Chondrocyte (in vitro differentiated cells): ENCODE data around the gene FYCO1. TPM values are rescaled to one million over a fixed set of nuclear protein-coding genes. Genes with fewer than 3 reads are reported as not detected.

Experiments used
- DNase-seq: peaks from one replicate; pipeline ENCODE4 v3.0.0; 2021; ENCODE audit warnings: mixed read lengths, low spot score
- H3K27ac Mint-ChIP-seq: one replicate; pipeline ENCODE4 v1.8.0; 2021; ENCODE audit warnings: mild to moderate bottlenecking, moderate library complexity, mixed read lengths; ENCODE audit not compliant: unreplicated experiment
- H3K27me3 Mint-ChIP-seq: 2 replicates; pipeline ENCODE4 v1.8.0; 2021; ENCODE audit warnings: low read depth, mixed read lengths
- H3K36me3 Mint-ChIP-seq: 2 replicates; pipeline ENCODE4 v1.8.0; 2021; ENCODE audit warnings: low read depth, mixed read lengths
- H3K4me1 Mint-ChIP-seq: 2 replicates; pipeline ENCODE4 v1.8.0; 2021; ENCODE audit warnings: low read depth, mild to moderate bottlenecking, mixed read lengths
- H3K4me3 Mint-ChIP-seq: one replicate; pipeline ENCODE4 v1.8.0; 2021; ENCODE audit warnings: mild to moderate bottlenecking, moderate library complexity, mixed read lengths; ENCODE audit not compliant: unreplicated experiment
- H3K9me3 Mint-ChIP-seq: 2 replicates; pipeline ENCODE4 v1.8.0; 2021; ENCODE audit warnings: low read depth, mixed read lengths
- CTCF ChIP-seq: fragments of 200-600 bp; sonication (generic); IDR thresholded peaks from 2 replicates; pipeline ENCODE4 v1.5.0; 2021; ENCODE audit warnings: antibody characterized with exemption, mild to moderate bottlenecking, moderate library complexity
- total RNA-seq: library from RNA; stranded (reverse); gene quantifications from 3 replicates; pipeline ENCODE4 v1.2.1, GENCODE V29; 2021

The FYCO1 gene
- total RNA-seq, 1 donor from 2014 or later: 31.6 TPM

DNA sequence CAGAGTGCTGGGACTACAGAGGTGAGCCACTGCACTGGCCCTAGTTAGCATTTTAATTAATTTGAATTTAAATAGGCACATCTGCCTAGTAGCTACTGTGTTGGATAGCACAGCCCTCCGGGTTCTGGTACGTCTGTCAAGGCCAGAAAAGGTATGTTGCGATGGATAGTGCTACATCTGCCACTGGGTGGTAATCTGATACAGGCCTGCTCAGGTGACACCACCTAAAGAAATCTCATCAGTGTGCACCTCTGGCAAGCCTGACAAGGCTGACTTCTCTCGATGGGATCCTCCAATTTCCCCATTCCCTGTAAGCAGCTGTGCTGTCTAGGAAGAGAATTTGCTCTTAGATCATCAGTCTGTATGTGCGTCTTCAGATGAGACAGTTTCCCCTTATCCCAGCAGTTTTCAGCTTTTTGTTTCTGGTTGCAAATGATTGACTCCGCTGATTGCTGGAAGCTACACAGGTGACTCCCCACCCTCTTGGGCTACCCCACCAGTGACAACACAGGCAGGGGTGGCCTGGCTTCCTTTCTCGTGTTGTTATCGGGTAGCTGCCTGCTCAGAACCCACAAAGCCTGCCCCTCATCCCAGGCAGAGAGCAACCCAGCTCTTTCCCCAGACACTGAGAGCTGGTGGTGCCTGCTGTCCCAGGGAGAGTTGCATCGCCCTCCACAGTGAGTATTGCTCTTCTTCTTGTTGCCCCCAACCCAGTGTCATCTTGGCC is 109.5 kb downstream of the FYCO1 start, which contains the start of gene CCR9:
Gene CCR9 (plus strand): TSS at position 565 of the 727 bp plus-strand sequence. CDS start 8,391 bp downstream, outside the sequence.
- H3K9me3 Mint-ChIP-seq: no peaks in the 10 kb centered on the region
- peaks cover 3% of the 10 kb centered on the region for H3K4me1 Mint-ChIP-seq
- H3K27ac Mint-ChIP-seq: no peak within 1 kb of the TSS
- no peak within 1 kb of the TSS for H3K4me3 Mint-ChIP-seq
- DNase-seq: no peak
- no peak for TF ChIP-seq CTCF
- H3K36me3 Mint-ChIP-seq: no peaks in the 10 kb centered on the region
- peaks cover 26% of the 10 kb centered on the region for H3K27me3 Mint-ChIP-seq

DNA sequence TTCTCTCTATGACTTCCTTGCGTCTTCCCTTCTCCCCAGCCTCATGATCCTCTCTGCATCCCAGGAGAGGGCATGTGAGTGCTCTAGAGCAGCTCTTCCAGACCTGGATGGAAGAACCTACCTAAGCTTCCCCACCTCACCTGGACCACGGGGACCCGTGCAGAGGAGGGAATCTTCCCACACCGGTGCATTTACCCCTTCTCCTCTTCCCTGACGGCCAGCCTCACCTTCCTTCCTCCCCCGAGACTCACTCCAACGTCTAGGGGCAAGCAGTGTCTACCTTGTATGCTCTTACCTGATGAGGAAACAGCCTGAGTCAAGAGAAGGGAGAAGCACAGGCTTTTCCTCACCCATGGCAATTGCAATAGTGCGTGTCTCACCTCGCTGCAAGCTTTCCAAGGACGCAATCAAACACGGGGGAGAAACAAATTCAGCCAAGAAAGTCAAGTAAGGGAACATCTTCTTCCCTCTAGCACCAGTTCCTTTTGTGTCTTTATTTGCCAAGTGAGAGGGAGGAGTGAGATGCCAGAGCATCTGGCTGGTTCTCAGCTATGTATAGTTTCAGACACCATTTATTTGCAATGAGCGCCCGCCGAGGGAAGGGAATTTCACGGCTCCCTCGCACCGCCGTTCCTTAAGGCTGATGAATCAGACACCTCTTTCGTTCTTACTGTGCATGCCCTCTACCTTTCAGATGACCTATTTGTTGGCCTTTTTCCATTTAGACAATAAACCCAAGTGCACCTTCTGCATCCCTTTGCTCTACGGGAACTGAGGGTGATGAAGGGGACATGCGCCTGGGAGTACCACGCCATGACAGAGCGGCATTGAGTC is 111.0 kb downstream of the FYCO1 start:
- Mint-ChIP-seq H3K4me3 (no peak overlapping the region), H3K9me3 (no peaks in the 10 kb centered on the region), H3K36me3 (no peaks in the 10 kb centered on the region), H3K27me3 (peaks cover 28% of the 10 kb centered on the region), H3K27ac (no peak overlapping the region), H3K4me1 (no peaks in the 10 kb centered on the region)
- no peak for DNase-seq
- TF ChIP-seq CTCF: no peak

DNA sequence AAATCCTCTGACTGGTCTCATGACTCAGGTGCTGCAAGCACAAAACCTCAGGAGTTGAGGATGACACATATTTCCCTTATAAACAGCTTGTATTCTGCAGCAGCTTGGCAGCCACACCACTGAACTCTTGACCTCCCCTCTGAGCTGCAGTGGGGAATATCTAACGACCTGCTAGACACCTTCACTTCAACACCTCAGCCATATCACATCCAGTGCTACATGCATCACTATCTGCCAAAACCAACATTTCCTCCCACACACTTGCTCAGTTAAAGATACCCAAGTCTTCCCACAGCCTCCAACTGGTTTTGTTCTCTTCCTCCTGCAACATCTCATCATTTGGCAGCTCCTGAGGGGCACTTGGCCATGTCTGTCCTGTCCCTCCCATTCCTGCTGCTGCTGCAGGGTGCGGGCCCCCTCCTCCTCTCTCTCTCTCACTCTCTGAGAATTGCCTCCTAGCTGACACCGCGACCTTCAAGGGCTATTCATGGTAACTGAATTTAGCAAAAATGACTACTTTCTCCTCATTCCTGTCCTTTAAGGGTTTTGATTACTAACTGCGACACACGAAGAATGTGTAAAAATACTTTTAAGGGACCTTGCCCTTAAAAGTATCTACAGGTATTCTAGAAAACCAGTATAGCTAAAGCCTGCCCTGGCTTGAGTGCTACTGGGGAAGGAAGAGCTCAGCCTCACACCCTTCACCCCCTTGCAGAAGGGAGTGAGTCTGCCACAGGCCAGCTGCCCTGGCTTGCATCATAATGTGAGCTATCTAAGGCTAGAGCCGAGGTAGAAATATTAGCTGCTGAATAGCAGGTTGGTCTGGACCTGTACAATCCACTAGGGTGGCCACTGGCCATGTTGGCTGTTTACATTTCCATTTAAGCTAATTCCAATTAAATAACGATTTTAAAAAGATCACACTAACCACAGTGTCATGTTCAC is 114.3 kb downstream of the FYCO1 start:
- TF ChIP-seq CTCF: no peak
- peaks cover 32% of the 10 kb centered on the region for H3K27me3 Mint-ChIP-seq
- no peak overlapping the region for H3K4me3 Mint-ChIP-seq
- H3K9me3 Mint-ChIP-seq: no peaks in the 10 kb centered on the region
- no peaks in the 10 kb centered on the region for H3K36me3 Mint-ChIP-seq
- H3K27ac Mint-ChIP-seq: no peak overlapping the region
- no peaks in the 10 kb centered on the region for H3K4me1 Mint-ChIP-seq
- DNase-seq: no peak

DNA sequence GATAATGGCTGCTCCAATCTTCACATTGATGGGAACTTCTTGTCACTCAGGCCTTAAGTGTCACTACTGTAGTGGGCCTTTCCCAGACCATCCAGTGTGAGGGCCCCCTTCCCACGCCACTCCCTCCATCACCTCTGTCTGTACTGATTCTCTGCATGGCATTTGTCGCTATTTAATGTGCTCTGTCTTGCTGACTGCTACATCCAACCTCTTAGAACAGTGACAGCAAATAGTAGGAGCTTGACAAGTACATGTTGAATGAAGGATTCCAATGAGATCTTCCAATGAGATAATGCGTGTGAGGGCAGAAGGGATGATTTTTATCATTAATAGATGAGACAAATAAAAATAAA is 114.9 kb downstream of the FYCO1 start:
- DNase-seq: no peak
- peaks cover 36% of the 10 kb centered on the region for H3K27me3 Mint-ChIP-seq
- H3K4me3 Mint-ChIP-seq: no peak overlapping the region
- no peaks in the 10 kb centered on the region for H3K36me3 Mint-ChIP-seq
- no peaks in the 10 kb centered on the region for H3K9me3 Mint-ChIP-seq
- TF ChIP-seq CTCF: no peak
- H3K4me1 Mint-ChIP-seq: no peaks in the 10 kb centered on the region
- H3K27ac Mint-ChIP-seq: no peak overlapping the region

DNA sequence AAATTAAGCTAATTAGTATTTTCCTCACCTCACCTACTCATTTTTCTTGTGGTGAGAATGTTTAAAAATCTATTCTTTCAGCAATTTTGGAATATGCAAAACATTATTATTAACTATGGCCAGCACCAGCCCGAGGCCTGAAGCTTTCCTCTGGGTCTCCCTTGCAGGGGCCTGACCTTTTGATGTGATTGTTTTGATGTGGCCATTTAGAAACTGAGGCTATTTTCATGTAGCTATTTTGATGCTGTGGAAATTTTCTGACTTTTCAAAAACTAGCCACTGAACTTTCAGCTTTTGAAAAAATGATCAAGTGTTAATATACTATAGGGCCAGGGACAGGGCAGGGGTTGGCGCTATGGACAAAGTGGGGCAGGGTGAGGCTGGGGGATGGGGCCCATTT is 117.5 kb downstream of the FYCO1 start:
- no peak for DNase-seq
- Mint-ChIP-seq H3K4me1 (no peaks in the 10 kb centered on the region), H3K9me3 (peaks cover 6% of the 10 kb centered on the region), H3K4me3 (no peak overlapping the region), H3K36me3 (no peaks in the 10 kb centered on the region), H3K27ac (no peak overlapping the region), H3K27me3 (peaks cover 31% of the 10 kb centered on the region)
- no peak for TF ChIP-seq CTCF
